Neutrophil (primary cell): ENCODE measurements around the gene C11orf58.

Experiments used
- H3K27ac ChIP-seq: fragments of 200-600 bp; sonication (generic); 2 replicates; pipeline ENCODE4 v1.5.1; 2016; ENCODE audit warnings: mild to moderate bottlenecking, moderate library complexity
- H3K27me3 ChIP-seq: fragments of 200-600 bp; sonication (generic); 2 replicates; pipeline ENCODE4 v1.6.0; 2016; ENCODE audit warnings: mild to moderate bottlenecking
- H3K36me3 ChIP-seq: fragments of 200-600 bp; sonication (generic); 2 replicates; pipeline ENCODE4 v1.5.1; 2017
- H3K4me1 ChIP-seq, 2 experiments: fragments of 200-600 bp in 1 of 2; sonication (generic) in 1 of 2; 1 replicate in 1 of 2; 2 replicates in 1 of 2; pipeline versions ENCODE4 v1.5.1 to v1.6.1; 2013 to 2016; ENCODE audit warnings: low read depth in 1 of 2, low read length in 1 of 2, mild to moderate bottlenecking in 1 of 2, moderate library complexity in 1 of 2; ENCODE audit not compliant: control insufficient read depth in 1 of 2, insufficient read depth in 1 of 2
- H3K4me3 ChIP-seq, 2 experiments: fragments of 200-600 bp in 1 of 2; sonication (generic) in 1 of 2; 1 replicate in 1 of 2; 2 replicates in 1 of 2; pipeline ENCODE4 v1.5.1; 2013 to 2016; ENCODE audit warnings: low read depth in 1 of 2, low read length in 1 of 2, mild to moderate bottlenecking in 1 of 2, moderate library complexity in 1 of 2
- H3K9me3 ChIP-seq: fragments of 200-600 bp; sonication (generic); 2 replicates; pipeline ENCODE4 v1.5.1; 2016
- TF ChIP-seq, protein P1 (sequence below): fragments of 200-600 bp; sonication (generic); IDR thresholded peaks from 2 replicates; pipeline ENCODE4 v1.5.1; 2016; ENCODE audit warnings: antibody characterized with exemption

Gene C11orf58

DNA sequence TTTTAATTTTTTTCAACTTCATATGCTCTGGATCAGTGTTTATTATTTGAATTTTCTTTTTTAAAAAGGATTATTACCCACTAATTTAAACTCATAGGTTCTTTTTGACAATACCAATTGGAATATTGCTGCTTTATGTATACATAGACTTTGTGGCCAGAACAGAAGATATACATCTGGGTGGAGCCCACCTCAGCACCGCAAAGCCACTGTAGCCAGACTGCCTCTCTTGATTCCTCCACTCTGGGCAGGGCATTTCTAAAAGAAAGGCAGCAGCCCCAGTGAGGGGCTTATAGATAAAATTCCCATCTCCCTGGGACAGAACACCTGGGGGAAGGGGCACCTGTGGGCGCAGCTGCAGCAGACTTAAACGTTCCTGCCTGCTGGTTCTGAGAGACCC lies 10.6 kb upstream of the C11orf58 start:
- H3K9me3 ChIP-seq: no peaks in the 10 kb centered on the region
- no peaks in the 10 kb centered on the region for H3K27me3 ChIP-seq
- H3K36me3 ChIP-seq: no peaks in the 10 kb centered on the region
- no peaks in the 10 kb centered on the region for H3K4me1 ChIP-seq
- TF ChIP-seq, protein P1, sequence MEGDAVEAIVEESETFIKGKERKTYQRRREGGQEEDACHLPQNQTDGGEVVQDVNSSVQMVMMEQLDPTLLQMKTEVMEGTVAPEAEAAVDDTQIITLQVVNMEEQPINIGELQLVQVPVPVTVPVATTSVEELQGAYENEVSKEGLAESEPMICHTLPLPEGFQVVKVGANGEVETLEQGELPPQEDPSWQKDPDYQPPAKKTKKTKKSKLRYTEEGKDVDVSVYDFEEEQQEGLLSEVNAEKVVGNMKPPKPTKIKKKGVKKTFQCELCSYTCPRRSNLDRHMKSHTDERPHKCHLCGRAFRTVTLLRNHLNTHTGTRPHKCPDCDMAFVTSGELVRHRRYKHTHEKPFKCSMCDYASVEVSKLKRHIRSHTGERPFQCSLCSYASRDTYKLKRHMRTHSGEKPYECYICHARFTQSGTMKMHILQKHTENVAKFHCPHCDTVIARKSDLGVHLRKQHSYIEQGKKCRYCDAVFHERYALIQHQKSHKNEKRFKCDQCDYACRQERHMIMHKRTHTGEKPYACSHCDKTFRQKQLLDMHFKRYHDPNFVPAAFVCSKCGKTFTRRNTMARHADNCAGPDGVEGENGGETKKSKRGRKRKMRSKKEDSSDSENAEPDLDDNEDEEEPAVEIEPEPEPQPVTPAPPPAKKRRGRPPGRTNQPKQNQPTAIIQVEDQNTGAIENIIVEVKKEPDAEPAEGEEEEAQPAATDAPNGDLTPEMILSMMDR: no peak
- H3K4me3 ChIP-seq: no peak overlapping the region
- H3K27ac ChIP-seq: no peak overlapping the region

DNA sequence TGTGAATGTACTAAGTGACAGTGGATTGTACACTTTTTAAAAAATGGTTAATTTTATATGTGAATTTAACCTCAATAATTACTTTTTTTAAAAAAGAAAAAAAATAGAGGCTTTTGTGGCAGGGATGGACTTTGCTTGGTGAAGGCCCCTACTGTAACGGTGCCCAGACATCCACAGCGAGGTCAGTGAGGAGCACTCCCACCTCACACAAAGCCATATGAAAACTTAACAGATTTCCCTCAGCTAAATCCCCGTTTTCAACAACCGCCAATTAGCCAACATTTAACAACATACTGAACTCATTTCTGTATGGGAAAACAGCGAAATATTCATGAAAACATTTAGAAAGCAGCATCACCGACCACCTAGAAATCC lies 642 bp upstream of the C11orf58 start:
- no peaks in the 10 kb centered on the region for H3K9me3 ChIP-seq
- peaks cover 7% of the 10 kb centered on the region for H3K36me3 ChIP-seq
- H3K4me3 ChIP-seq: peak overlapping the region; percentile 79 to 82
- TF ChIP-seq, protein P1: no peak
- peak overlapping the region; percentile 86 for H3K27ac ChIP-seq
- no peaks in the 10 kb centered on the region for H3K27me3 ChIP-seq
- peaks cover 16 to 24% of the 10 kb centered on the region in 2 experiments for H3K4me1 ChIP-seq

DNA sequence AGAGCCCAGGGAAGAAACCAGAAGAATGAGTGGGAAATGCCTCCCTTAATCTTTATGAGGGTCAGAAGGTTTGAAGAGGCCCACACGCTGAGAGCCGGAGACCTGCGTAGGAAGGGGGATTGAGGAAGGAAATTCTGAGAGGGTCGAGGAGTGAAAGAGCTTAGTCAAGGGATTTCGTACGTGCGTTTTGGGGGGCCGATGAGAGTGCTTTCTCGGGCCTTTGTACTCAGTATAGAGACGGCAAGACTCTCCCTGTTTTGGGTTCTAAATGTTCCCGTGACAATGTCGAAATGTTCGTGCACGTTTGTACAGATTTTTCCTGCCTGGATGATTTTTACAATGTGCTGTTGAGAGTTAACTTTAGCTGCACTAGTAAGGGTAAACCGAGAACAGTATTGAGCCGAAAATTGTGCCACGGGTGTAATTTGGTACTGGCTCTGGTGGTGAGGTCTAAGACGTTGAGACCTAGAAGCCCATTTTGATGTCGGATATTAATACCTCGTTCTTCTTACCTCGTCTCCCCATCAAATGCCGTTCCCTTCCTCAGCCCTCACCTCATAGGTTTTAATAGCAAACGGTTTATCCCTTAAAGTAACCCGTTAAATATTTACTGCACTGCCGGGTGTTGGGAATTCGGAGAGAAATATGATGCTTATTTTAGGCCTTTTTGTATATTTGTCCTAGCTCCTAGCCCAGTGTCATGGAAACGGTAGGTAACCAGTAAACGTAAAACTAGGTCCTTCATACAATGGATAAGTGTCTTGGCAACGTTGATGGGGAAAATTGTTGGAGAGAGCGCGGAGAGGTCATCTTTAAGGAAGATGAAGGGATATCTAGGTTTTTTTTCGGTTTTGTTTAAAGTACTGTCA lies 734 bp downstream of the C11orf58 start:
- H3K4me1 ChIP-seq: peaks cover 16 to 26% of the 10 kb centered on the region in 2 experiments
- H3K9me3 ChIP-seq: no peaks in the 10 kb centered on the region
- H3K27me3 ChIP-seq: no peaks in the 10 kb centered on the region
- TF ChIP-seq, protein P1: no peak
- peak overlapping the region; percentile 79 to 82 for H3K4me3 ChIP-seq
- peaks cover 13% of the 10 kb centered on the region for H3K36me3 ChIP-seq
- H3K27ac ChIP-seq: peak overlapping the region; percentile 86

DNA sequence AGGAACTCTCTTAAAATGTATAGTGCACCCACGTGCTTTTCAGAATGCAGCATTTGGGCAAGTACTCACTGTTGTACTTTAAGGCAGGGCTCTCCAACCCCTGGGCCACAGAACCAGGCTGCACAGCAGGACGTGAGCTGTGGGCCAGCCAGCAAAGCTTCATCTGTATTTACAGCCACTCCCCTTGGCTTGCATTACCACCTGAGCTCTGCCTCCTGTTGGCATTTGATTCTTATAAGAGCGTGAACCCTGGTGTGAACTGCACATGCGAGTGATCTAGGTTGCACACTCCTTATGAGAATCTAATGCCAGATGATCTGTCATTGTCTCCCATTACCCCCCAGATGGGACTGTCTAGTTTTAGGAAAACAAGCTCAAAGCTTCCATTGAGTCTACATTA lies 3.0 kb downstream of the C11orf58 start:
- Histone ChIP-seq H3K4me3 (no peak overlapping the region), H3K4me1 (peaks cover 16 to 26% of the 10 kb centered on the region in 2 experiments), H3K9me3 (no peaks in the 10 kb centered on the region), H3K36me3 (peaks cover 36% of the 10 kb centered on the region), H3K27ac (no peak overlapping the region), H3K27me3 (no peaks in the 10 kb centered on the region)
- TF ChIP-seq, protein P1: no peak

DNA sequence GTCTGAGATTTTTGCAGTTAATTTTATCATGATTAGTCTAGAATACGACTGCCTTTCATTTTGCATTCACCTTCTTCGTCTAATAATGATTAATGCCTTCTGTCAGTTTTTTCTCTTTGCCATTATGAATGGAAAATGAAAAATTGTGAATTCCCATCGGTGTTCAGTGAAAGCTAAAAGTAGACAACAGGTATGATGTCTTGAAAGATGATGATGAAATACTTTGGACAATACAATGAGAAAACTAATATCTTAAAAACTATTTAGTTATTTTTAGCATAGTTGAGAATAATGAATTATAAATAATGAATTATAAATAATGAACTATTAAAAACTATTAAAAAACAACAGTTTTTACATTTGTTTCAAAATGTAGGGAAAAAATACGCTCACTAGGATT lies 5.0 kb downstream of the C11orf58 start:
- no peaks in the 10 kb centered on the region for H3K27me3 ChIP-seq
- H3K4me3 ChIP-seq: no peak overlapping the region
- H3K36me3 ChIP-seq: peaks cover 56% of the 10 kb centered on the region
- peaks cover 11 to 18% of the 10 kb centered on the region in 2 experiments for H3K4me1 ChIP-seq
- H3K9me3 ChIP-seq: no peaks in the 10 kb centered on the region
- no peak overlapping the region for H3K27ac ChIP-seq
- TF ChIP-seq, protein P1: no peak
